ENCODE measurements around the gene ISOC1.

Gene ISOC1

DNA sequence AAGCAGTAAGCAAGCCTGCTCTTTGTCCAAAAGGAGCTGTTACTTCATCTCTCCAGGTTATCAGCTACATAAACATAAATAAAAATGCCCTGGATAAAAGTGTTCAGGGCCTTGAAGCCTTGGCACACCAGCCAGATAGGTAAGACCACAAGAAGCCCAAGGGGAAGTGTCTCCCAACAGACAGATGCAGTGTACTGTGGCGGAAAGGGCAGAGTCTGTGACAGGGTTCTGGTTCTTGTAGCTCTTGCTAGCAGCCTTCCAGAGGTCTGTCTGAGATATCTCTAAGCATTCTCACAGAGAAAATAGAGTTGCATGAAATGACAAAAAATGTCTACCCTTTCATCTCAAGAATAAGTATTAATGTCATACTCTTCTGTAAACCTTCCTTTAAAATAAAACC, 30.1 kb downstream of the ISOC1 start:
- Histone ChIP-seq H3K4me3 (ENCODE audit: insufficient read depth, low read depth, low read length) (no peak overlapping the region), H3K9me3 (ENCODE audit: control insufficient read depth, low read length) (no peaks in the 10 kb centered on the region), H3K27ac (ENCODE audit: insufficient read depth, low read depth, low read length, poor library complexity, severe bottlenecking) (no peak overlapping the region), H3K27me3 (ENCODE audit: control insufficient read depth, insufficient read depth, low read length, poor library complexity, severe bottlenecking) (no peaks in the 10 kb centered on the region), H3K36me3 (ENCODE audit: control insufficient read depth, insufficient read depth, low read length) (no peaks in the 10 kb centered on the region), H3K4me1 (ENCODE audit: control insufficient read depth, insufficient read depth, low read length) (no peaks in the 10 kb centered on the region)
- WGBS, 2 experiments = 89 to 93% methylated on average over 1 of the region's 1 CpG

GRCh38 chr5:129125819-129126218, 31.3 kb downstream of the ISOC1 start:
- Histone ChIP-seq H3K27me3 (ENCODE audit: control insufficient read depth, insufficient read depth, low read length, poor library complexity, severe bottlenecking) (no peaks in the 10 kb centered on the region), H3K4me3 (ENCODE audit: insufficient read depth, low read depth, low read length) (no peak overlapping the region), H3K4me1 (ENCODE audit: control insufficient read depth, insufficient read depth, low read length) (no peaks in the 10 kb centered on the region), H3K9me3 (ENCODE audit: control insufficient read depth, low read length) (no peaks in the 10 kb centered on the region), H3K36me3 (ENCODE audit: control insufficient read depth, insufficient read depth, low read length) (no peaks in the 10 kb centered on the region), H3K27ac (ENCODE audit: insufficient read depth, low read depth, low read length, poor library complexity, severe bottlenecking) (no peak overlapping the region)
- WGBS, 2 experiments = 95 to 97% methylated on average over 1 to 2 of the region's 2 CpGs

- 93% methylated on average over 1 of the region's 1 CpG; no CpG with 5 or more reads in 1 of the 2 experiments for WGBS, 2 experiments
- H3K27ac ChIP-seq (ENCODE audit: insufficient read depth, low read depth, low read length, poor library complexity, severe bottlenecking) = no peak overlapping the region
- H3K4me1 ChIP-seq (ENCODE audit: control insufficient read depth, insufficient read depth, low read length) = no peaks in the 10 kb centered on the region
- H3K36me3 ChIP-seq (ENCODE audit: control insufficient read depth, insufficient read depth, low read length) = no peaks in the 10 kb centered on the region
- no peaks in the 10 kb centered on the region for H3K27me3 ChIP-seq (ENCODE audit: control insufficient read depth, insufficient read depth, low read length, poor library complexity, severe bottlenecking)
- H3K9me3 ChIP-seq (ENCODE audit: control insufficient read depth, low read length) = no peaks in the 10 kb centered on the region
- no peak overlapping the region for H3K4me3 ChIP-seq (ENCODE audit: insufficient read depth, low read depth, low read length)
Measured at GRCh38 chr5:129133553-129133952, 39.0 kb downstream of the ISOC1 start.

DNA sequence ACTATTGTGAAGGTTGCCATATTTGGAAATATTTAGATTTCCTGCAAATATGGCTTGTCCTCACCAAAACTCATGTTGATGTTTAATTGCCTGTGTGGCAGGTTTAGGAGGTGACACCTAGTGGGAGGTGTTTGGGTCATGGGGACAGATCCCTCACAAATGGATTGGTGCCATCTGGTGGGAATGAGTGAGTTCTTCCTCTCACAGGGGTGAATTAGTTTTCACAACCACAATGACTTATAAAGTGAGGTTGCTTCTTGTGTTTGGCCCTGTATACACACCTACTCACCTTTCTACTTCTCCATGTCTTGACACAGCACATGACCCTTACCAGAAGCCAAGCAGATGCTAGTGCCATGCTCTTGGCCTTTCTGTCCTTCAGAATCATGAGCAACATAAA, 41.1 kb downstream of the ISOC1 start:
- no peaks in the 10 kb centered on the region for H3K36me3 ChIP-seq (ENCODE audit: control insufficient read depth, insufficient read depth, low read length)
- H3K27me3 ChIP-seq (ENCODE audit: control insufficient read depth, insufficient read depth, low read length, poor library complexity, severe bottlenecking) = no peaks in the 10 kb centered on the region
- no peak overlapping the region for H3K27ac ChIP-seq (ENCODE audit: insufficient read depth, low read depth, low read length, poor library complexity, severe bottlenecking)
- no peaks in the 10 kb centered on the region for H3K4me1 ChIP-seq (ENCODE audit: control insufficient read depth, insufficient read depth, low read length)
- H3K9me3 ChIP-seq (ENCODE audit: control insufficient read depth, low read length) = no peaks in the 10 kb centered on the region
- H3K4me3 ChIP-seq (ENCODE audit: insufficient read depth, low read depth, low read length) = no peak overlapping the region

GRCh38 chr5:129137637-129138036, 43.1 kb downstream of the ISOC1 start:
- Histone ChIP-seq H3K4me1 (ENCODE audit: control insufficient read depth, insufficient read depth, low read length) (no peaks in the 10 kb centered on the region), H3K27ac (ENCODE audit: insufficient read depth, low read depth, low read length, poor library complexity, severe bottlenecking) (no peak overlapping the region), H3K4me3 (ENCODE audit: insufficient read depth, low read depth, low read length) (no peak overlapping the region), H3K36me3 (ENCODE audit: control insufficient read depth, insufficient read depth, low read length) (no peaks in the 10 kb centered on the region), H3K27me3 (ENCODE audit: control insufficient read depth, insufficient read depth, low read length, poor library complexity, severe bottlenecking) (no peaks in the 10 kb centered on the region), H3K9me3 (ENCODE audit: control insufficient read depth, low read length) (no peaks in the 10 kb centered on the region)

DNA sequence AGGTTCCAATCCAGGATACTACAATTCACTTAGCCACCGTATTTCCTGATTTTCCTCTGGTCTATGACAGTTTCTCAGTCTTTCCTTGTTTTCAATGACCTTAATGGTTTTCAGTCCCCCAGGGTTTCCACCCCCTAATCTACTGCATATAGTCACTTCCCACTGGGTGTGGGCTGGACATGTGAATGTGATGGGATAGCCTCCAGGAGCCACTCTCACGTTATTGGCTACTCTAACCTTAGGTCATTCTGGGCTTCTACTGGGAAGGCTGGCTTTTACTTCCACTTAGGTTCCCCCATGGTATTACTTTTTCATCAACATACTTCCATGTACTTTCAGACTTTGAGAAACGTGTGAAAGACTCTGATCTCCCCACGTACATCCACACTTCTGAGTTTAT, 46.5 kb downstream of the ISOC1 start:
- H3K9me3 ChIP-seq (ENCODE audit: control insufficient read depth, low read length) = no peaks in the 10 kb centered on the region
- H3K27ac ChIP-seq (ENCODE audit: insufficient read depth, low read depth, low read length, poor library complexity, severe bottlenecking) = no peak overlapping the region
- H3K4me3 ChIP-seq (ENCODE audit: insufficient read depth, low read depth, low read length) = no peak overlapping the region
- H3K27me3 ChIP-seq (ENCODE audit: control insufficient read depth, insufficient read depth, low read length, poor library complexity, severe bottlenecking) = no peaks in the 10 kb centered on the region
- no peaks in the 10 kb centered on the region for H3K36me3 ChIP-seq (ENCODE audit: control insufficient read depth, insufficient read depth, low read length)
- no peaks in the 10 kb centered on the region for H3K4me1 ChIP-seq (ENCODE audit: control insufficient read depth, insufficient read depth, low read length)
- 79 to 82% methylated on average over 4 of the region's 4 CpGs for WGBS, 2 experiments

- Histone ChIP-seq H3K27me3 (ENCODE audit: control insufficient read depth, insufficient read depth, low read length, poor library complexity, severe bottlenecking) (no peaks in the 10 kb centered on the region), H3K36me3 (ENCODE audit: control insufficient read depth, insufficient read depth, low read length) (no peaks in the 10 kb centered on the region), H3K4me3 (ENCODE audit: insufficient read depth, low read depth, low read length) (no peak overlapping the region), H3K9me3 (ENCODE audit: control insufficient read depth, low read length) (no peaks in the 10 kb centered on the region), H3K4me1 (ENCODE audit: control insufficient read depth, insufficient read depth, low read length) (no peaks in the 10 kb centered on the region), H3K27ac (ENCODE audit: insufficient read depth, low read depth, low read length, poor library complexity, severe bottlenecking) (no peak overlapping the region)
- WGBS, 2 experiments = 85 to 92% methylated on average over 2 of the region's 2 CpGs
Measured at GRCh38 chr5:129141696-129142095, 47.1 kb downstream of the ISOC1 start.

DNA sequence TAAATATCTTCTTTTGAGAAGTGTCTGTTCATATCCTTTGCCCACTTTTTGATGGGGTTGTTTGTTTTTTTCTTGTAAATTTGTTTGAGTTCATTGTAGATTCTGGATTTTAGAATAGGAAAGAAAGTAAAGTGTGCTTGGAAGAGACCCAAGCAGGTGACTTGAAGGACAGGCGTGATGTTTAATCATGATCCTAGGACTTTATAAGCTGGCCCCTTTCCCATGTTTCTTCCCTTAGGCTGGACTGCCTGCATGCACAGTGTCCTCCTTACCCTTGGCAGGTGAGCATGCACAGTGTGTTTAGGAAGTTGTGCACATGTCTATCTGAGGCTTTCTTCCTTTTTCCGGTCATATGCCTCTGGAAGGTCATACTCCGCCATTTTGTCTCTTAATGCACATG, 61.3 kb downstream of the ISOC1 start:
- 94 to 95% methylated on average over 3 of the region's 3 CpGs for WGBS, 2 experiments
- H3K9me3 ChIP-seq (ENCODE audit: control insufficient read depth, low read length) = no peaks in the 10 kb centered on the region

DNA sequence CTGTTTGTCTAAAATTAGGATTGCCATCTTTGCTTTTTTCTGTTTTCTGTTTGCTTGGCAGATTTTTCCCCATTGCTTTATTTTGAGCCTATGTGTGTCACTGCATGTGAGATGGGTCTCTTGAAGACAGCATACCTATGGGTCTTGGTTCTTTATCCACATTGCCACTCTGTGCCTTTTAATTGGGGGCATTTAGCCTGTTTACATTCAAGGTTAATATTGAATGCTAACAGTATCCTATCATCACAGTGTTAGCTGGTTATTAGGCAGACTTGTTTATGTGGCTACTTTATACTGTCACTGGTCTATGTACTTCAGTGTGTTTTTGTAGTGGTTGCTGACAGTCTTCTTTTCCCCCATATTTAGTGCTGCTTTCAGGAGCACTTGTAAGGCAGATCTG, 67.3 kb downstream of the ISOC1 start:
- Histone ChIP-seq H3K27ac (ENCODE audit: insufficient read depth, low read depth, low read length, poor library complexity, severe bottlenecking) (no peak overlapping the region), H3K36me3 (ENCODE audit: control insufficient read depth, insufficient read depth, low read length) (no peaks in the 10 kb centered on the region), H3K27me3 (ENCODE audit: control insufficient read depth, insufficient read depth, low read length, poor library complexity, severe bottlenecking) (no peaks in the 10 kb centered on the region), H3K9me3 (ENCODE audit: control insufficient read depth, low read length) (no peaks in the 10 kb centered on the region), H3K4me3 (ENCODE audit: insufficient read depth, low read depth, low read length) (no peak overlapping the region), H3K4me1 (ENCODE audit: control insufficient read depth, insufficient read depth, low read length) (no peaks in the 10 kb centered on the region)

More for the DNA sequence above, 61.3 kb downstream of the ISOC1 start:
- no peak overlapping the region for H3K4me3 ChIP-seq (ENCODE audit: insufficient read depth, low read depth, low read length)
- no peaks in the 10 kb centered on the region for H3K4me1 ChIP-seq (ENCODE audit: control insufficient read depth, insufficient read depth, low read length)
- no peaks in the 10 kb centered on the region for H3K36me3 ChIP-seq (ENCODE audit: control insufficient read depth, insufficient read depth, low read length)
- H3K27me3 ChIP-seq (ENCODE audit: control insufficient read depth, insufficient read depth, low read length, poor library complexity, severe bottlenecking) = no peaks in the 10 kb centered on the region
- no peak overlapping the region for H3K27ac ChIP-seq (ENCODE audit: insufficient read depth, low read depth, low read length, poor library complexity, severe bottlenecking)

Measured in ectodermal cell (in vitro differentiated cells).